Fibroblast of lung (primary cell): ENCODE results near the gene ZCRB1.

ENCODE experiments used
- CTCF ChIP-seq, 2 donors: IDR thresholded peaks in 1 of 2; conservative IDR thresholded peaks in 1 of 2; 1 replicate in 1 of 2; 2 replicates in 1 of 2; pipeline ENCODE4 v1.5.1; 2011 to 2012; ENCODE audit warnings: low read length in 2 of 2, control low read depth in 1 of 2, inconsistent platforms in 1 of 2, low read depth in 1 of 2, mild to moderate bottlenecking in 1 of 2
- EZH2 ChIP-seq: IDR thresholded peaks from 2 replicates; pipeline ENCODE4 v1.5.1; 2012; ENCODE audit warnings: low read length, control low read depth, mild to moderate bottlenecking; ENCODE audit errors: missing control alignments

- TF ChIP-seq CTCF (conservative IDR thresholded peaks at IDR 0.05 in 1 of 2, IDR thresholded peaks at IDR 0.05 in 1 of 2; ENCODE audit: low read depth in 1 of 2, low read length in 2 of 2) (no peak), EZH2 (no peak)
These were observed 15.9 kb downstream of the ZCRB1 start for GRCh38 chr12:42309996-42310395.
